Colon (tissue), 2 donors: ENCODE results near the gene IL17RE.

Experiments
- FAIRE-seq: peaks from 2 replicates; lab custom pipeline; 2012; peaks lifted over from hg19 to GRCh38; lab: Jason Lieb, UNC
- donor health status: control.
- donor health status: control.

Gene IL17RE

DNA sequence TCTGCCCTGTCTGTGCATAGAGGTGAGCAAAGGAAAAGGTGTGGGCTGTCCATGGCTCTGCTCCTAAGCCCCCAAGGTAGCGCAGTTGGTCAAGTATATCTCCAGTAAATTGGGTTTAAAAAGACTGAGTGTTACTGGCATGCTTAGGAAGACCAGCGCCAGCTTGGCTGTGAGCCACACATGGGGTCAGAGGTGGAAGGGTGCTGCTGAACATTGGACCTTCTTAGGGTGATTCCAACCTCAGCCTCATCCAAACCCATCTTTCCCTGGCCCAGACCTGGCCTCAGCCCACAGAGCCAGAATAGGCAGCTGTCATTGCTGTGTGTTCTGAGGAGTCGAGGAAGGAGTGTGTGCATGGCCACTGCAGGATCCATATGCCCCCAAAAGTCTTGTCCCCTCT, 5.6 kb downstream of the IL17RE start:
- FAIRE-seq: no peak

DNA sequence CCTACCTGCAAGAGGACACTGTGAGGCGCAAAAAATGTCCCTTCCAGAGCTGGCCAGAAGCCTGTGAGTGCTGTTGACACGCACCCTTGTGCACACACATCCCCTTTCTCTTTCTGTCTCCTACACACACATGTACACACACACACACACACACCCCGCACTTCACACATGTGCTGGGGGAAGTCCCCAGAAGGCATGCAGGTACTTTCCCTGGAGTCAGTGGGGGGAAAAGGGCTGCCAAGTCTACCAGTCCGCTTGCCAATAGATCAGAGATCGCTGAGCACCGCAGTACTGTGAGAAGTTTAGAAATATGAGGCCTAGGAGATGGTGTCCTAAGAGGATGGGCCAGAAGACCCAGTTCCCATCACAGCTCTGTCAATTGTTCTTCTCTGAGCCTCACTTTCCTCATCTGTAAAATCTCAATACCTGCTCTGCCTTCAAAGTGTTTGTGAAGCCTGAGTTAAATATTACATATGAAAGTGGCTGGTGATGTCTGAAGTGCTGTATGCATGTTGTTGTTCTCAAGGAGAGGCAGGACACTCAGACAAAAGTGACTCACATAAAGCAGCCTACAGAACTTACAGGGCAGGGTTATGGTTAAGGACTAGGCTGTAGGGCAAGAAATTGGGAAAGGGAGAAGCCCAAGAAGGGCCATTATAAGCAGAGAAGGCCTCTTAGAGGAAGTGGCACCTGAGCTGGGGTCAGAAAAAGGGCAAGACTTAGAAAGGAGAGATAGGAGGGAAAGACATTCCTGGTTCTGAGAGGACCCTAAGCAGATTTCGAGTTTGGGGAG, 6.8 kb downstream of the IL17RE start:
- no peak for FAIRE-seq

DNA sequence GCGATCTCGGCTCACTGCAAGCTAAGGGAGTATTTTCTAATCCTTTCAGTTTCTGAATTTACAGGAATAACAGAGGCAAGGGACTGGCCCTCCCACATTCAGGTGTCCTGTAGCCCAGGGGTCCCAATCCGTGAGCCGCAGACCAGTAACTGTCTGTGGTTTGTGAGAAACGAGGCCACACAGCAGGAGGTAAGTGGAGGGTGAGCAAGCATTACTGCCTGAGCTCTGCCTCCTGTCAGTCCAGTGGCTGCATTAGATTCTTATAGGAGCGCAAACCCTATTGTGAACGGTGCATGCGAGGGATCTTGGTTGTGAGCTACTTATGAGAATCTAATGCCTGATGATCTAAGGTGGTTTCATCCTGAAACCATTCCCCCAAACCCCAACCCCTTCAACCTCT, 9.2 kb downstream of the IL17RE start:
- FAIRE-seq: no peak

DNA sequence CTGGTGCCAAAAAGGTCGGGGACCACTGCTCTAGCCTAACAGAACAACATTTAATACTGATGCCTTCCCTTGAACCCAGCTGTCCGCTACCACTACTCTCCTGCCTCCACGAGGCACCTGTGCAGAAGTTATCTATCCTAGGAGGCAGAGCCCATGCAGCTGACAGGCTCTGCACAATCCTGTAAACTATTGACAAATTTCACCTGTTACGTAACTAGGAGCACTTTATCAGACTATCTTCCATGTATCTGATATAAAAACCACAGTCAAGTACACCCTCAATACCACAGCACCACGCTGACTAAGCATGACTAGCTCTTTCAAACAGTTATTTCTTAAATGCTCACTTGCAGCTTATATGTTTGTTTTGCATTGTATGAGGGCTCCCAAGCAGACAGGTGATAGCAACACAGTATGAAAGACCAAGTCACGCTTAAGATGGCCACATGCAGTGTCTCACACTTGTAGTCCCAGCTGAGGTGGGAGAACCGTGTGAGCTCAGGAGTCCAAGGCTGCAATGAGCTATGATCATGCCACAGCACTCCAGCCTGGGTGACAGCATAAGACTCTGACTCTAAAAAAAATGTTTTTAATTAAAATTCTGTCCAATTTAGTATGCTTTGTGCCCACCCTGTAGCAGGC, 9.8 kb downstream of the IL17RE start:
- FAIRE-seq: no peak

DNA sequence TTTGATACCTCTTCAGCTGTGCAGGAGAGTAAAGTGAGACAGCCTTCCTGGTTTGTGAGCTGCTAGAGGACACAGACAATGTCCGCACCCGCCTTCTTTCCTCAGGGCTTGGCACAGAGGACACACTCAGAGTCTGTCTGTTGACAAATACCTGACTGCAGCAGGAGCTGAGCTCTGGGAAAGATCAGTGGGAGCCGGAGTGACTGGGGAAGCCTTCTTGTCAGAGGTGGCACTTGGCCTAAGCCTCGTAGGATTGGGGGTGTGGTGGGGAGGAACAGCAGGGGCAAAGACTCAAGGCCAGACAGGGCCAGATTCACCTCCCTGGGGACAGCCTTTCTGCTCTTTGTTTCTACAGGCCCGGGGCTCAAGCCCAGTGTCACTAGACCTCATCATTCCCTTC, 11.0 kb downstream of the IL17RE start:
- no peak for FAIRE-seq

DNA sequence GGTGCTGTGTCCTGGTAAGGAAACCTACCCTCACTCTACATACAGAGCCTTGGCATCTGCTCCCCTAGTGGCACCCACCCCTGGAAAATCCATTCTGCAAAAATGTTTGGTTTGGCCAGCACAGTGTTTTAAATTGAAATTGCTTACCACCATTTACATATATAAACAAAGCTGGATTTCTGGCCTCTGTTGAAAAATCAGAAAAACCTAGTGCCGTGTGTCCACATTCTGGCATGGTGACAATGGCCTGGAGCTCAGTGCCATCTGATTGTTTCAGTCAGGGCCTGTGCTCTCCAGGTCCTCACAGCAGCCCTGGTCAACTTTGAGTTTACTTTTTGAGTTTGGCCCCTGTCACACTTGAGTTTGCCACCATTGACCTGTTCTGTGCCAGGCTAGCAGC, 11.4 kb downstream of the IL17RE start:
- FAIRE-seq: no peak

DNA sequence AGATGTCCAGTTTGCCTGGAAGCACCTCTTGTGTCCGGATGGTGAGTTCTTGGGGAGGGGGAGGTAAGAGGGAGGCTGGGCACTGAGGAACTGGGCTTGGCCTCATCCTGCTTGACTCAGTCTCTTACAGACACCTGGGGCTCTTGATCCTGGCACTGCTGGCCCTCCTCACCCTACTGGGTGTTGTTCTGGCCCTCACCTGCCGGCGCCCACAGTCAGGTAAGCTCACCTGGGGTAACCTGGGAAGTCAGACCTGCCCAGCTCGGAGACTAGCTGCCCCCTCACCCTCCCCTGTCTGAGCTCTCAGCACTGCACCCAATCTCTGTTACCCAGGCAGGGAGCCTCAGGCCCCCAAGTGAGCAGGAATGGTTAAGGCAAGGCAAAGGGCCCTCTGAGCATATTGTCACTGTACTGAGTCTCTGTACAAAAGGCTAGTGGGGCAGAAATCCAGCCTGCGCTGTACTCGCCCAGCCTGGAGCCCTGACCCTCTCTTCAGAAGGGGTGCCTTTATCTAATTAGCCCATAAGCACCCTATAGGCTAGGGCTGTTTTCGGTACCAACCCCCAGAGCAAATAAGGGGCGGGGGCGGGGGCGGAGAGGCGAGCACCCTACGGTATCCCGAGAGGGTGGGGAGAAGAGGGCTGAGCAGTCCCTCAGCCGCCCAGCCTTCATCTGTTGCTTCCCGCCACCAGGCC, 12.1 kb downstream of the IL17RE start:
- no peak for FAIRE-seq

DNA sequence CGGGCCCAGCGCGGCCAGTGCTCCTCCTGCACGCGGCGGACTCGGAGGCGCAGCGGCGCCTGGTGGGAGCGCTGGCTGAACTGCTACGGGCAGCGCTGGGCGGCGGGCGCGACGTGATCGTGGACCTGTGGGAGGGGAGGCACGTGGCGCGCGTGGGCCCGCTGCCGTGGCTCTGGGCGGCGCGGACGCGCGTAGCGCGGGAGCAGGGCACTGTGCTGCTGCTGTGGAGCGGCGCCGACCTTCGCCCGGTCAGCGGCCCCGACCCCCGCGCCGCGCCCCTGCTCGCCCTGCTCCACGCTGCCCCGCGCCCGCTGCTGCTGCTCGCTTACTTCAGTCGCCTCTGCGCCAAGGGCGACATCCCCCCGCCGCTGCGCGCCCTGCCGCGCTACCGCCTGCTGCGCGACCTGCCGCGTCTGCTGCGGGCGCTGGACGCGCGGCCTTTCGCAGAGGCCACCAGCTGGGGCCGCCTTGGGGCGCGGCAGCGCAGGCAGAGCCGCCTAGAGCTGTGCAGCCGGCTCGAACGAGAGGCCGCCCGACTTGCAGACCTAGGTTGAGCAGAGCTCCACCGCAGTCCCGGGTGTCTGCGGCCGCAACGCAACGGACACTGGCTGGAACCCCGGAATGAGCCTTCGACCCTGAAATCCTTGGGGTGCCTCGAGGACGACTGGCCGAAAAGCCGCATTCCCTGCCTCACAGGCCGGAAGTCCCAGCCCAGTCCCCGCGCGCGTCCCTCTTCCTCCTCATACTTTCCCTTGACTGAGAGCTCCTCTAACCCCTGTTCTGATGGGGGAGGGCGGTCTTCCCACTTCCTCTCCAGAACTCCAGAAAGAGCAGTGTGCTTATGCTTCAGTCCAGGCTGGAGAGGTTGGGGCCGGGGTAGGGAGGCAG, 12.8 kb downstream of the IL17RE start:
- no peak for FAIRE-seq

DNA sequence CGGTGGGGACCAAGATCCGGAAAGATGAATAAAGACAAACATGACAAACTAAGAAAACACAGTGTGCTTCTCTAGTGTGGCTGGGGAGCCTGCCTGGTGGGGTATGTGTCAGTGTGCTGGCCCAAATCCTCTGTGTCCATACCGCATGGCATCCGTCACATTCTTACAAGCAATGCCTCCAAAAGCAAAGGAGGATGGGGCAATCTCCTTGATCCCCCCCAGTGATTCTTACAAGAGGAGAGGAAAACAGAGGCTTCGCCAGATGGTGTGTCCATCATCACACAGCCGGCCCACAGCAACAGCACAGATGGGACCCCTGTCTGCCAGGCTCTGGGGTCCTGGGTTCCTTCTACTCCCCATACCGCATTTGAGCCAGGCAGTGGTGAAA, 13.7 kb downstream of the IL17RE start:
- FAIRE-seq: no peak

DNA sequence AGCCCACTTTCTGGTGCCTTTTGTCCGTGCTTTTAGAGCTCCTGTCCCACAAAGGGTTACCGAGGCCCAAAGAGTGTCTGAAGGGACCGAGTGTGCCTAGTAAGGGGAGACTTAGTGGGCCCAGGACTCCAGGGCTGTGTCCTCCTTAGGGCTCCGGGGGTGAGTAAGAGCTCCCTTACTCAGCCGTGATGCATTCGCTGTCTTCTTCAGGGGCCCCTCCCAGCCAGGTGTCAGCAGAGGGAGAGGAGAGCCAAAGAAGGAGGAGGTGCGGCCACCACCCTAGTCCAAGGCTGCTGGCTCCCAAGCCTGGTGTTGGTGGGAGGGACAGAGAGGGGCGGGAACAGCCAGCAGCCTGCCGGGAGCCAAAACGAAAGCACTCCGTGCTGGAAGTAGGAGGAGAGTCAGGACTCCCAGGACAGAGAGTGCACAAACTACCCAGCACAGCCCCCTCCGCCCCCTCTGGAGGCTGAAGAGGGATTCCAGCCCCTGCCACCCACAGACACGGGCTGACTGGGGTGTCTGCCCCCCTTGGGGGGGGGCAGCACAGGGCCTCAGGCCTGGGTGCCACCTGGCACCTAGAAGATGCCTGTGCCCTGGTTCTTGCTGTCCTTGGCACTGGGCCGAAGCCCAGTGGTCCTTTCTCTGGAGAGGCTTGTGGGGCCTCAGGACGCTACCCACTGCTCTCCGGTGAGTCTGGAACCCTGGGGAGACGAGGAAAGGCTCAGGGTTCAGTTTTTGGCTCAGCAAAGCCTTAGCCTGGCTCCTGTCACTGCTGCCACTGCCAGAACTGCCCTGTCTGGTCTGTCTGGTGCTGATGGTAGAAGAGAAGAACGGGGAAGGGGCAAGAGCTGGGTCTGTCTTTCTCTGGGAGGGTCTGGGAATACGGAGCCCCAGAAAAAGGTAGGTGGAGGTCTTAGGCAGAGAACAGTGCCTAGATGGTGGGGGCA, 14.4 kb downstream of the IL17RE start, which contains the start of gene IL17RC:
Gene IL17RC (plus strand): TSS at position 365 of the 947 bp plus-strand sequence. CDS start 218 bp downstream, at position 583.
- no peak for FAIRE-seq

DNA sequence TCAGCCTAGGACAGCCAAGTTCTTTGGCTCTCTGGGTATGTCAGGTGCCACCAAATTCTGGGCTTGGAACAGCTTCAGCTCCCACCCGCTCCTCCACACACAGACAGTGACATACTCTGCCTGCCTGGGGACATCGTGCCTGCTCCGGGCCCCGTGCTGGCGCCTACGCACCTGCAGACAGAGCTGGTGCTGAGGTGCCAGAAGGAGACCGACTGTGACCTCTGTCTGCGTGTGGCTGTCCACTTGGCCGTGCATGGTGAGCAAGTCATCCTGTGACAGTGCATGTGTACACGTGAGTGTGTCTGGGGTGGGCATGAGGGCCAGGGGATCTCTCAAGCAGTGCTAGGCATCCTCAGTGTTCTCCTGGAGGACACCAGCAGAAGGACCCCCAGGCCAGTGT, 15.2 kb downstream of the IL17RE start:
- FAIRE-seq: no peak

DNA sequence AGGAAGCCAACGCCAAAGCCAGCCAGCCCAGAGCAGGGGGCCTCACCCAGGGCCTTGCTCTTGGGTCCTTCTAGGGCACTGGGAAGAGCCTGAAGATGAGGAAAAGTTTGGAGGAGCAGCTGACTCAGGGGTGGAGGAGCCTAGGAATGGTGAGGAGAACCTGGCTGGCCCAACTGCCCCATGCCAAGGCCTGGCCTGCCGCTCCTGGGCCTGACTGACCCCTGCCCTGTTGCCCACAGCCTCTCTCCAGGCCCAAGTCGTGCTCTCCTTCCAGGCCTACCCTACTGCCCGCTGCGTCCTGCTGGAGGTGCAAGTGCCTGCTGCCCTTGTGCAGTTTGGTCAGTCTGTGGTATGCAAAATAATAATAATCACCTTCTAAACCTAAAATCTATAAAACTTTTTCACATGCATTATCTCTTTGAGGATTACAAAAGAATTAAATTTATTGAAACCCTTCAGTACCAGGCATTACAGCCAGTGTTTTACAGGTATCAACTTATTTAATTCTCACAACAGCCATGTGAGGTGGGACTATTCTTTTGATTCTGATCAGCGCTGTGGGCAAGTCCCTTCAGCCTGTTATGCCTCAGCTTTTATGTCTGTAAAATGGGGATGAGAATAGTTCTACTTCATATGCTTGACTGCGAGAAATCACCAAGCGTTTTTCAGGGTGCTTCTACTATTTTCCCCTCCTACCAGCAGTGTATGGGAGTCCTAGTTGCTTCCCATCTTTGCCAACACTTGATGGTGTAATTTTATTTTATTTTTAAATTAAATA, 15.8 kb downstream of the IL17RE start:
- FAIRE-seq: no peak

DNA sequence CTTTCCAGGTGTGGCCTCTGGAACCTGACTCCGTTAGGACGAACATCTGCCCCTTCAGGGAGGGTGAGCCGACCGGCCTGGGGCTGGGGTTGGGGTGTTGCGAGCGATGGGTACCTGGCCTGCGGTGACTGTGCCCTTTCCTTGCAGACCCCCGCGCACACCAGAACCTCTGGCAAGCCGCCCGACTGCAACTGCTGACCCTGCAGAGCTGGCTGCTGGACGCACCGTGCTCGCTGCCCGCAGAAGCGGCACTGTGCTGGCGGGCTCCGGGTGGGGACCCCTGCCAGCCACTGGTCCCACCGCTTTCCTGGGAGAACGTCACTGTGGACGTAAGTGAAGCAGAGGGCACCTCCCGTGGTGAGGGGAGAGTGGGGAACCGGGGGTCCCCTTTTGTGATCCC, 25.5 kb downstream of the IL17RE start:
- FAIRE-seq: no peak

DNA sequence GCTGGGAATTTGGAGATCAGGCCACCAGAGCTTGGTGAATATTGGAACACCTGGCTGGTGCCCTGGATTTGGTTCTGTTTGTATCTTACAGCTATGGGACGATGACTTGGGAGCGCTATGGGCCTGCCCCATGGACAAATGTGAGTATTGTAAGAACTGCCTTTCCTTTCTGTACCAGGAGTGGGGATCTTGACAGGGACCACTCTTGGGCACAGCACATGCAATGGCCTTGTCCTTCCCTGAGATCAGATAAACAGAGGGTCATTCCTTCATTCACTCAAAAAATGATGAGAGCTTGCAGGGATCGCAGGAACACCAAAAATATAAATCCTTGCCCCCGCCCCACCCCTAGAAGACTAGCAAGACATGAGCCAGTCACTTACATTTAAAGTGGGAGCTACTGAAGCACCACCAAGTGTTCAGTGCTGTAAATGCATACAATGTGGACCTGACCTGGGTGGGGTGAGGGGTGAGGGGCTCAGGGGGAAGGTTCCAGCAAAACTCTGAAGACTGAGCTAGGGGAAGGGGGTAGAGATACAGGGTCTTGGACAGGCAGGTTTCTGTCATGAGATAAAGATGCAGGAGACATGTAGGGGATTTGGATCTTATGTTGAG, 28.3 kb downstream of the IL17RE start:
- FAIRE-seq: no peak

DNA sequence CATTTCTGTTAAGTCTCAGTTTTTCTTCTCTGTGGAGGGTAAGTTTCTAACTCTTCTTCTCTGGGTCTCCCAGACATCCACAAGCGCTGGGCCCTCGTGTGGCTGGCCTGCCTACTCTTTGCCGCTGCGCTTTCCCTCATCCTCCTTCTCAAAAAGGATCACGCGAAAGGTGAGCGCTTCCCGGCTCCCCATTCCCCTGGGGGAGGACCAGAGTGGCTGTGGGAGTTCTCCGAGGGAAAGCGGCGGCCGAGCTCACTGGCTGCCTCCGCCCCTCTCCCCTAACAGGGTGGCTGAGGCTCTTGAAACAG, 29.8 kb downstream of the IL17RE start:
- no peak for FAIRE-seq

DNA sequence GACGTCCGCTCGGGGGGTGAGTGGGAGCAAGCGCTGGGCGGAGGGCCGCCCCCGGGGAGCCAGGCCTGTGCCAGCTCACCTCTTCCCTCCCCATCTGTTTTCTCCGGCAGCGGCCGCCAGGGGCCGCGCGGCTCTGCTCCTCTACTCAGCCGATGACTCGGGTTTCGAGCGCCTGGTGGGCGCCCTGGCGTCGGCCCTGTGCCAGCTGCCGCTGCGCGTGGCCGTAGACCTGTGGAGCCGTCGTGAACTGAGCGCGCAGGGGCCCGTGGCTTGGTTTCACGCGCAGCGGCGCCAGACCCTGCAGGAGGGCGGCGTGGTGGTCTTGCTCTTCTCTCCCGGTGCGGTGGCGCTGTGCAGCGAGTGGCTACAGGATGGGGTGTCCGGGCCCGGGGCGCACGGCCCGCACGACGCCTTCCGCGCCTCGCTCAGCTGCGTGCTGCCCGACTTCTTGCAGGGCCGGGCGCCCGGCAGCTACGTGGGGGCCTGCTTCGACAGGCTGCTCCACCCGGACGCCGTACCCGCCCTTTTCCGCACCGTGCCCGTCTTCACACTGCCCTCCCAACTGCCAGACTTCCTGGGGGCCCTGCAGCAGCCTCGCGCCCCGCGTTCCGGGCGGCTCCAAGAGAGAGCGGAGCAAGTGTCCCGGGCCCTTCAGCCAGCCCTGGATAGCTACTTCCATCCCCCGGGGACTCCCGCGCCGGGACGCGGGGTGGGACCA, 30.4 kb downstream of the IL17RE start:
- FAIRE-seq: no peak

DNA sequence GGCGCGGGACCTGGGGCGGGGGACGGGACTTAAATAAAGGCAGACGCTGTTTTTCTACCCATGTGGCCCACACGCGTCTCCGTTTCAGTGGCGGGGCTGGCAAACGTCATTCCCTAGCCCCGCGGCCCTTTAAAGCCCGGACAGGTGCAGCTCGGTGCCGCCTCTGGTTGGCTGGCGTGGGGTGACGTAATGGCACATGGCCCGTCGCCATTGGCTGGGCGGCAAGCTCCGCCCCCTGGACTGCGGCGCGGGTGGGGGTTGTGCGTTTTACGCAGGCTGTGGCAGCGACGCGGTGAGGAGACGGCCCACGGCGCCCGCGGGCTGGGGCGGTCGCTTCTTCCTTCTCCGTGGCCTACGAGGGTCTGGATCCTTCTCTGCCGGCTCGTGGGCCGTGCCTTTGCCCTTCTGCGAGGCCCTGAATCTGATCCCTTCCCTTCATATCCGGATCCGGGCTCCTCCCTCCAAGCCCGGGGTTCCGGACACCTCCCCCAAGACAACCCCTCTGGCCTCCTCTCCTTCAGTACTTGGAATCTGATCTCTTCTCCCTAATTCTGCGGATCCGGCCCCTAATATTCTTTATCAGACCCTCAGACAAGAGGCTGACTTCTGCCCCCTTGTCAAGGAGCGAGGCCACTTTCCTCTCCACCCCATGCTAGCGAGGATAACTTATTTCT, 31.1 kb downstream of the IL17RE start, which contains the start of gene CRELD1:
Gene CRELD1 (plus strand): TSS at position 274 of the 674 bp plus-strand sequence. CDS start 605 bp downstream, outside the sequence.
- FAIRE-seq: no peak

DNA sequence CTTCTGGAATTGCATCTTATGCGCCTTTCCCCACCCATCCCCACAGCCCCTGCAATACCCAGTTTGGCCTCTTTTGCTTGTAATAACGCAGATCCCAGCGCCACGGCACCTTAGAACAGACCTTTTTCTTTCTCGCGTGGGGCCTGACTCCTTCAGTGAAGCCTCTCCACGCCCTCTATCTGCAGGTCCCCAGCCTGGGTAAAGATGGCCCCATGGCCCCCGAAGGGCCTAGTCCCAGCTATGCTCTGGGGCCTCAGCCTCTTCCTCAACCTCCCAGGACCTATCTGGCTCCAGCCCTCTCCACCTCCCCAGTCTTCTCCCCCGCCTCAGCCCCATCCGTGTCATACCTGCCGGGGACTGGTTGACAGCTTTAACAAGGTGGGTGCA, 31.6 kb downstream of the IL17RE start:
- FAIRE-seq: no peak

DNA sequence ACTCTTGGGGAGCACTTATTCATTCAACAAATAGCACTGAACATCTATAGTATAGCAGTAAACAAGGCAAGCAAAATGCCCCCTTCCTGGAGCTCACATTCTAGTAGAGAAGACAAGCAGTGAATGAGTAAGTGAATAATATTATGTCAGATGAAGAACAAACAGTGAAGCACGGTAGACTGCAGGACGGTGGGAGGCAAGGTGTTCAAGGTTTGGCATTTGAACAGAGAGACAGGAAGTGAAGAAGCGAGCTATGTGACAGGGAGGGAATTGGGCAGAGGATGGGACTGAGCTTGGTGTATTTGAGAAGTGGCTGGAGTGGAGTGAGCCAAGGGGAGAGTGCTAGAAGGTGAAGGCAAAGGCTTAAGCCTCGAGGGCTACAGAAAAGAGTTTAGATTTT, 32.3 kb downstream of the IL17RE start:
- FAIRE-seq: no peak
